A673 (cell line): ENCODE data around the gene GRAMD1A. TPM values are rescaled to one million over a fixed set of nuclear protein-coding genes. Genes with fewer than 3 reads are reported as not detected.

ENCODE experiments used
- BruUV-seq: library from RNA; stranded (reverse); fragments of 400-500 nt; replicated peaks from 2 replicates; lab custom pipeline; 2021; lab: Mats Ljungman, UMichigan
- CTCF ChIA-PET: fragments of 300-600 bp; sonication (Branson Sonifier 250); formaldehyde crosslinking; loops from one replicate; lab custom pipeline; 2022; ENCODE audit warnings: antibody characterized with exemption; lab: Charles Lee
- POLR2A ChIA-PET: fragments of 300-600 bp; sonication (Branson Sonifier 250); formaldehyde crosslinking; loops from one replicate; lab custom pipeline; 2022; ENCODE audit warnings: antibody characterized with exemption; ENCODE audit not compliant: low non-redundant PET; lab: Charles Lee
- DNase-seq: peaks from one replicate; pipeline ENCODE4 v3.0.0-alpha.2; 2015; ENCODE audit warnings: low spot score
- H3K27ac ChIP-seq: fragments of 200-600 bp; sonication (generic); 2 replicates; pipeline ENCODE4 v1.5.1; 2016; ENCODE audit warnings: mixed run types, low read depth, mild to moderate bottlenecking, mixed read lengths, antibody characterized with exemption, low read length; ENCODE audit not compliant: poor library complexity, severe bottlenecking
- H3K27me3 ChIP-seq: fragments of 200-600 bp; sonication (generic); replicated peaks from 2 replicates; pipeline ENCODE4 v1.6.1; 2017; ENCODE audit warnings: mixed run types, low read depth, mild to moderate bottlenecking, mixed read lengths, antibody characterized with exemption, low read length; ENCODE audit not compliant: insufficient read depth, poor library complexity
- H3K36me3 ChIP-seq: fragments of 200-600 bp; sonication (generic); 2 replicates; pipeline ENCODE4 v1.6.1; 2016; ENCODE audit warnings: mixed run types, mild to moderate bottlenecking, mixed read lengths, antibody characterized with exemption, low read length; ENCODE audit not compliant: insufficient read depth, poor library complexity, severe bottlenecking
- H3K4me1 ChIP-seq: fragments of 200-600 bp; sonication (generic); 2 replicates; pipeline ENCODE4 v1.6.1; 2017; ENCODE audit warnings: mixed run types, mild to moderate bottlenecking, mixed read lengths, antibody characterized with exemption, low read length; ENCODE audit not compliant: insufficient read depth, poor library complexity, severe bottlenecking
- H3K4me3 ChIP-seq: fragments of 200-600 bp; sonication (generic); 2 replicates; pipeline ENCODE4 v1.5.1; 2016; ENCODE audit warnings: low read depth, mixed run types, mild to moderate bottlenecking, mixed read lengths, low read length; ENCODE audit not compliant: poor library complexity, severe bottlenecking
- H3K9me3 ChIP-seq: fragments of 200-600 bp; sonication (generic); 2 replicates; pipeline ENCODE4 v1.6.1; 2016; ENCODE audit warnings: mixed run types, low read depth, mild to moderate bottlenecking, mixed read lengths, antibody characterized with exemption, low read length; ENCODE audit not compliant: poor library complexity, severe bottlenecking
- EZH2 ChIP-seq: fragments of 200-600 bp; sonication (generic); IDR thresholded peaks from 2 replicates; pipeline ENCODE4 v1.6.1; 2017; ENCODE audit warnings: borderline replicate concordance, low read depth, mild to moderate bottlenecking, mixed read lengths, antibody characterized with exemption, low read length; ENCODE audit not compliant: poor library complexity, severe bottlenecking
- intact Hi-C: fragments of 100-400 bp; cut with micrococcal nuclease; formaldehyde crosslinking; loops from one replicate; pipeline ENCODE4 v1.10.0; 2022; ENCODE audit not compliant: unreplicated experiment
- total RNA-seq: library from RNA; stranded (reverse); gene quantifications from 2 replicates; pipeline ENCODE4 v1.2.3, GENCODE V29; 2021
- TF ChIP-seq, protein P1 (sequence below): fragments of 300-800, 200-600 bp; sonication (generic); conservative IDR thresholded peaks from 2 replicates; pipeline ENCODE4 v1.5.1; 2017; ENCODE audit warnings: low read depth, mild to moderate bottlenecking, antibody characterized with exemption, low read length, moderate library complexity, mixed read lengths

Gene GRAMD1A
- total RNA-seq, 1 experiment from 2014 or later: 87.3 TPM

DNA sequence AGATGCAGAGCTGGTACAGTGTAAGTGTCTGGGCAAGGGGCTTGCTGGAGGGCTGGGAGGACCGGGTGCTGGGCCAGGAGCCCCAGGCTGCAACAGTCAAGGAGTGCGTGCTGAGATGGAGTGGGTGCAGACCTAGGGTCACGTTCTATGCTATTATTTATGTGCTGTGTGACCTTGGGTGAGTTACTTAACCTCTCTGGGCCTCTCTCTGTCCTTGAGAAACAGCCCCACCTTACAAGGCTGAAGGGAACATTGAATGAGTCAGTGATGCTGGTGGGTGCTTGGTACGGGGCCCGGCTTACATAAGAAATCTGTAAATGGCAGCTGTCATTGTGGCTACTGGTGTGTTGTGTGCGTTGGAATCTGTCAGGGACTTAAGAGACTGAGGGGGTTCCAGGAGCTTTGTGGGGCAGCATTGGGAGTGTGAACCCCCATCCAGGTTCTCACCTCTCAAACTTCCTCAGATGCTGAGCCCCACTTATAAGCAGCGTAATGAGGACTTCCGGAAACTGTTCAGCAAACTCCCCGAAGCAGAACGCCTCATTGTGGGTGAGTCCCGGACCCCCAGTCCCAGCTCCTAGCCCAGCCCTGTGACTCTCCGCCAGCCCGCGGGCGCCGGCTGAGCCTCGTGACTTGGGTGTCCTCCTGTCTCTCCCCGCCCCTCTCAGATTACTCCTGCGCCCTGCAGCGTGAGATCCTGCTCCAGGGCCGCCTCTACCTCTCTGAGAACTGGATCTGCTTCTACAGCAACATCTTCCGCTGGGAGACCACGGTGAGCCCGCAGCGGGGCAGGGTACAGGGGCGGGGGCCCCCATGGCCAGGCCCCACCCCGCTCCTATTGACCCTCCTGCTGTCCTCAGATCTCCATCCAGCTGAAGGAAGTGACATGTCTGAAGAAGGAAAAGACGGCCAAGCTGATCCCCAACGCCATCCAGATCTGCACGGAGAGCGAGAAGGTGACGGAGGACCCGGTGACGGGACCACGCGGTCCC is 9.6 kb downstream of the GRAMD1A start:
- no peak for TF ChIP-seq EZH2
- TF ChIP-seq, protein P1, sequence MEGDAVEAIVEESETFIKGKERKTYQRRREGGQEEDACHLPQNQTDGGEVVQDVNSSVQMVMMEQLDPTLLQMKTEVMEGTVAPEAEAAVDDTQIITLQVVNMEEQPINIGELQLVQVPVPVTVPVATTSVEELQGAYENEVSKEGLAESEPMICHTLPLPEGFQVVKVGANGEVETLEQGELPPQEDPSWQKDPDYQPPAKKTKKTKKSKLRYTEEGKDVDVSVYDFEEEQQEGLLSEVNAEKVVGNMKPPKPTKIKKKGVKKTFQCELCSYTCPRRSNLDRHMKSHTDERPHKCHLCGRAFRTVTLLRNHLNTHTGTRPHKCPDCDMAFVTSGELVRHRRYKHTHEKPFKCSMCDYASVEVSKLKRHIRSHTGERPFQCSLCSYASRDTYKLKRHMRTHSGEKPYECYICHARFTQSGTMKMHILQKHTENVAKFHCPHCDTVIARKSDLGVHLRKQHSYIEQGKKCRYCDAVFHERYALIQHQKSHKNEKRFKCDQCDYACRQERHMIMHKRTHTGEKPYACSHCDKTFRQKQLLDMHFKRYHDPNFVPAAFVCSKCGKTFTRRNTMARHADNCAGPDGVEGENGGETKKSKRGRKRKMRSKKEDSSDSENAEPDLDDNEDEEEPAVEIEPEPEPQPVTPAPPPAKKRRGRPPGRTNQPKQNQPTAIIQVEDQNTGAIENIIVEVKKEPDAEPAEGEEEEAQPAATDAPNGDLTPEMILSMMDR: no peak
- Histone ChIP-seq H3K4me1 (no peaks in the 10 kb centered on the region), H3K27me3 (no peaks in the 10 kb centered on the region), H3K27ac (no peak overlapping the region), H3K36me3 (peaks cover 59% of the 10 kb centered on the region), H3K4me3 (no peak overlapping the region), H3K9me3 (no peaks in the 10 kb centered on the region)
- DNase-seq: no peak
- CTCF ChIA-PET: no interaction called here
- POLR2A ChIA-PET: no interaction called here
- intact Hi-C loops: loop anchor here (10.0 kb wide), 1 partner anchor 175 kb away; no protein-coding TSS in a partner anchor
- no TSS peak for BruUV-seq

DNA sequence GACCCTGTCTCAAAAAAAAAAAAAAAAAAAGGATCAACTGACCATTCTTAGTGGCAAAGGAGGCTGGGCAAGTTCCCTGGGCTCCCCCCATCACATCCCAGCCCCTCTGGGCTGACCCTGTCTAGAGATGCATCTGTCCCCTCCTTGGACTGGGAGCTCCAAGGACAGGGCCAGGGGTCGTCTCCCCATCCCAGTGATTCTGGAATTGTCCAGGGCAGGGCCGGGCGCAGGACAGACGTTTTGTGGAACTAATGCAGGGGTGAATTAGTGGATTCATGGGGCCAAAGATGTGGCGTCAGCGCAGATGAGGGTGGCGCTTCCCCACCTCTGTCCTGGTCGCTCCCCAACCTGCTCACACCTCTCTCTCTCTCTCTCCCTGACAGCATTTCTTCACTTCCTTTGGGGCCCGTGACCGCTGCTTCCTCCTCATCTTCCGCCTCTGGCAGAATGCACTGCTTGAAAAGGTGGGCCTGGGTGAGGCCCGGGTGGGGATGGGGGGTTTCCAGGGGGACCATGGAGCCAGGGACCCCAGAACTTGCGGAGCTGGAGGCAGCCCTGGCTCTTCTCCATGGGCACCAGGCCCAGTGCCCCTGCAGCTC is 11.1 kb downstream of the GRAMD1A start:
- intact Hi-C loops: loop anchor here (10.0 kb wide), 1 partner anchor 176 kb away; no protein-coding TSS in a partner anchor
- POLR2A ChIA-PET: no interaction called here
- Histone ChIP-seq H3K4me1 (no peaks in the 10 kb centered on the region), H3K27me3 (no peaks in the 10 kb centered on the region), H3K9me3 (no peaks in the 10 kb centered on the region), H3K27ac (no peak overlapping the region), H3K4me3 (no peak overlapping the region), H3K36me3 (peaks cover 67% of the 10 kb centered on the region)
- no TSS peak for BruUV-seq
- no peak for TF ChIP-seq EZH2
- TF ChIP-seq, protein P1: no peak
- no peak for DNase-seq
- CTCF ChIA-PET: no interaction called here

DNA sequence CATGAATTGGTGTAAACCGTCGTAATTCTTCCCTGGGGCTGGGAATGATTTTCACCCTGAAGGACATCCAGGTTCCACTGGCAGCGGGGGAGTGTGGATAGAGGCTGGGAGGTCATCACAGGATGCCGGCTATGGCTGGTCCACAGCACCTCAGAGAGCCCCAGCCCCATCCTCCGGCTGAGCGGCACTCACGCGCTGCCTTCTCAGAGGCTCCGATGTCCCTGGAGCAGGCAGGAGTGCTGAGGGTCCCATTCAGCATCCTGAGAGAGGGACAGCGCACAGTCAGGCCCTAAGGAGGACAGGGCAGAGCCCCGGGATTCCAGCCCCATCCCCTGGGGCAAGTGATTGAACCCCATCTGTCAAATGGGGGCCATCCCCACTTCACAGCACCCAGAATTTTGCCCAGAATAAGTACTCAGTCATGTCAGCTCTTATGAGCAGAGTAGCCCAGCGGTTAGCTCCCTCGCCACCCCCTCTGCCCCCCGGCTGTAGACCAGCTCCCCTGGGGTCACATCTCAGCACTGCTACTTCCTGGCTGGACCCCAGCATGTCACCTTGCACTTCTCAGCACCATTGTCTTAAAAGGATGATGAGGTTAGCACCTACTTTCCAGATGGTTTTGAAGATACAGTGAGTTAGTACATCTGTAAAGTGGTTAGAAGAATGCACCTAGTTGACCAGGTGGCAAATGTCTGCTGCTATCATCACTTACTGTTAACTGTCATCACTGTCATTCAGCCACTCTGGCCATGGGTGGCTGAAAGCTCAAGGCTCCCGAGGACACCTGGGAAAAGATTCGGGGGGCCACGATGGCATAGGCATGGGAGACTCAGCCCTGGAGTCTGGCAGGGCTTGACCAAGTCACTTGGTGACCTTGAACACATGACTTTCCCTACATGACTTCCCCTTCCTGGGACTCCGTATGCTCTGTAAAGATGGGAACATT is 11.9 kb downstream of the GRAMD1A start:
- Histone ChIP-seq H3K9me3 (no peaks in the 10 kb centered on the region), H3K27ac (no peak overlapping the region), H3K36me3 (peaks cover 64% of the 10 kb centered on the region), H3K27me3 (no peaks in the 10 kb centered on the region), H3K4me3 (no peak overlapping the region), H3K4me1 (no peaks in the 10 kb centered on the region)
- no peak for DNase-seq
- POLR2A ChIA-PET: interaction anchor here (0.6 kb wide), 1 partner anchor 130 kb away, joined by 3 read pairs; no protein-coding TSS in a partner anchor
- CTCF ChIA-PET: interaction anchor here (0.7 kb wide), 1 partner anchor 1203 kb away, joined by 3 read pairs; the partner anchor contains the start of gene ZNF146
- no TSS peak for BruUV-seq
- no peak for TF ChIP-seq EZH2
- TF ChIP-seq, protein P1: no peak
- intact Hi-C loops: loop anchor here (1.0 to 10.0 kb wide), 2 partner anchors 39 to 177 kb away; no protein-coding TSS in a partner anchor
